PC-3 (cell line): Measurements from ENCODE around the gene WDSUB1.

Experiments
- CTCF ChIP-seq: fragments of 300-600 bp; sonication (generic); conservative IDR thresholded peaks from 2 replicates; pipeline ENCODE4 v1.5.1; 2017; ENCODE audit warnings: antibody characterized with exemption, low read depth, mild to moderate bottlenecking, low read length
- EZH2 ChIP-seq: fragments of 300-600 bp; sonication (generic); IDR thresholded peaks from one replicate; pipeline ENCODE4 v1.6.1; 2017; ENCODE audit warnings: antibody characterized with exemption, mild to moderate bottlenecking, low read length; ENCODE audit not compliant: unreplicated experiment
- EZH2phosphoT487 ChIP-seq: fragments of 300-600 bp; sonication (generic); IDR thresholded peaks from 2 replicates; pipeline ENCODE4 v1.6.1; 2018; ENCODE audit warnings: mild to moderate bottlenecking, antibody characterized with exemption, low read length, borderline replicate concordance

GRCh38 chr2:159187106-159187505 lies 99.4 kb downstream of the WDSUB1 start:
- TF ChIP-seq CTCF, result no peak
- no peak for TF ChIP-seq EZH2
- TF ChIP-seq EZH2phosphoT487, result no peak
